ENCODE results near the gene ENTR1.

ENTR1 gene, protein sequence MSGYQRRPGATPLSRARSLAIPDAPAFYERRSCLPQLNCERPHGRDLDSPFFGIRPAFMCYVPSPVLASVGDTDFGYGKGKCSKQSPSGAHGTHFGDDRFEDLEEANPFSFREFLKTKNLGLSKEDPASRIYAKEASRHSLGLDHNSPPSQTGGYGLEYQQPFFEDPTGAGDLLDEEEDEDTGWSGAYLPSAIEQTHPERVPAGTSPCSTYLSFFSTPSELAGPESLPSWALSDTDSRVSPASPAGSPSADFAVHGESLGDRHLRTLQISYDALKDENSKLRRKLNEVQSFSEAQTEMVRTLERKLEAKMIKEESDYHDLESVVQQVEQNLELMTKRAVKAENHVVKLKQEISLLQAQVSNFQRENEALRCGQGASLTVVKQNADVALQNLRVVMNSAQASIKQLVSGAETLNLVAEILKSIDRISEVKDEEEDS

GRCh38 chr9:136410500-136411287, at the start of gene ENTR1, which contains the start of gene PMPCA:
Gene ENTR1 (minus strand): TSS chr9:136410614. CDS start chr9:136410397, 217 bp downstream.
Gene PMPCA (plus strand): TSS chr9:136410658. CDS start chr9:136410669, 11 bp downstream.
- DNase-seq, result peak; percentile 96 to 98 (median 98)

- DNase-seq, result no peak
Measured at GRCh38 chr9:136459425-136459824, 49.0 kb upstream of the ENTR1 start.

DNA sequence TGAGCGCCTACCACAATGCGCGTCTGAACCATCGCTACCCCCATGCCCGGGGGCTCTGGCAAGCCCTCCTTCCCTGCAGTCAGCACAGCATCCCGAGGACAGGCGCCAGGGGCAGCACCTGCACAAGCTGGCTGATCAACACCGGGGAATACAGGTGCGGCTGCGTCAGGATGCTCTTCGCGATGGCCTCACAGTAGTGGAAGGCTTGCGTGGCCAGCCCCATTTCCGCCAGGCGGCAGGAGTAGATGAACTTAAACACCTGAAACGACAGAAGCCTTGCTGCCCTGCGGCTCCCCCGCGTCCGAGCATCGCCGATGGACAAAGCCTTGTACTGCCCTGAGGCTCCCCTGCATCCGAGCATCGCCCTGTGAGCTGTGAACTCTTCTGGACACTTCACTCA, 46.9 kb upstream of the ENTR1 start:
- no peak for DNase-seq

GRCh38 chr9:136456258-136456657, 45.8 kb upstream of the ENTR1 start:
- no peak for DNase-seq

- no peak for DNase-seq
Measured at GRCh38 chr9:136455043-136456002, 44.9 kb upstream of the ENTR1 start.

DNA sequence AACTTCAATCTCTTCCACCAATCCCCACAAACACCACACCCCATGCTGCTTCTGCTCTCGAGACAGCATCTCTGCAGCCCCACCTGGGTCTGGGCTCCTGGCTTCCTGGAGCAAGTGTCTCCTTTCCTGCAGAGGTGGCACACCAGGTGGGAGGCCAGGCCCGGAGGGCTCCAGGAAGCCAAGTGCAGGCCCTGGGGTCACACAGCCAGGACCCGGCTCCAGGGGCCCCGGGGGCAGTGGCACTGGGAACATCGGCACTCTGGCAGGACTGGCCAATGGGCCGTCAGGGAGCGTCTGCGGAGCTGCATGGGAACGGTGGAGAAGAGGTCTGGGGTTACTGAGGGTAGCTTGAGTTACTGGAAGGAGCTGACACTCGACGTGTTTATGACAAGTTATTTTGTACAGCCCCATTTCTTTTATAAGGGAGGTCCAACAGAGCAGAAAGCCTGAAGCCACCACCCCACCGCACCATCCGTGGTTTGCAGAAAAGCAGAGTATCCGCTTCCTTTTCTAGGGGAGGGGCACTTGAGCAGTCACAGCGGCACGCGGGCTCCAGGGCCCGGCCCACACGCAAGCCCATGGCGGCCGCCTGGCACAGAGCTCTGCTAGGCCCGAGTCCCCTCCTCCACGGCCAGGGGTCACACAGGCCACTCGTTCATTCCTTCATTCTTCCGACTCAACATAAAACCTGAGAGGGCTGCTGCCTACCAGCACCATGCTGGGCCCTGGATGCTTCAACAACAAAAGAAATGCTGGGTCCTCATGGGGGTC, 43.8 kb upstream of the ENTR1 start:
- DNase-seq, result no peak

DNA sequence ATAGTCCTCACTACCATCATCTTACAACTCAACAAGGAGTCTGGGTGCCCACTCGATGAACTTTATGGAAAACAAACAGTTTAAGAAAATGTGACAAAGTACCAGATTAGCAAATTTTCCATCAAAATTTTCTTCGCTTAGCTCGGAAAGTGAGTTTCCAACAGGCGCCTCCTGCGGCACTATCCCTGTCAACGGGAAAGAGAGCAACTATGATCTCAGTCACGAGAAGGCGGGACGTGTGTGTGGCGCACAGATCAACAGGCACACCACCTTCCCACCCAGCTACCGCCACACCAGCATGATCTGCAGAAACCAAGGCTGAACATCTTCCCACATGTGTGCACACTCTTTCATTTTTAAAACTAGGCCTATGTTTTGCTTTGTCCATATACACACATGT, 42.9 kb upstream of the ENTR1 start:
- no peak for DNase-seq

- DNase-seq, result no peak
Measured at GRCh38 chr9:136451221-136451877, 40.9 kb upstream of the ENTR1 start.

DNA sequence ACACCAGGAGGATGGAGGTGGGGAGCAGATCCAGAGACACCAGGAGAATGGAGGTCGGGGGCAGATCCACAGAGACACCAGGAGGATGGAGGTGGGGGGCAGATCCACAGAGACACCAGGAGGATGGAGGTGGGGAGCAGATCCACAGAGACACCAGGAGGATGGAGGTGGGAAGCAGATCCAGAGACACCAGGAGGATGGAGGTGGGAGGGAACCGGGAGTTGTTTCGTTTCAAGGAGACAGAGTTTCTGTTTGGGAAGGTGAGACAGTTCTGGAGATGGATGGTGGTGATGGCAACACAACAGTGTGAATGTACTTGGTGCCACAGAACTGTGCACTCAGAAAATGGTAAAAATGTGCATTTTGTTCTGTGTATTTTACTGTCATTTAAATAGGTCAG, 38.2 kb upstream of the ENTR1 start:
- no peak for DNase-seq

- DNase-seq, result no peak
Measured at GRCh38 chr9:136447173-136447778, 36.9 kb upstream of the ENTR1 start.

- DNase-seq, result no peak
Measured at GRCh38 chr9:136445799-136446198, 35.4 kb upstream of the ENTR1 start.

- no peak for DNase-seq
Measured at GRCh38 chr9:136444102-136444501, 33.7 kb upstream of the ENTR1 start.

DNA sequence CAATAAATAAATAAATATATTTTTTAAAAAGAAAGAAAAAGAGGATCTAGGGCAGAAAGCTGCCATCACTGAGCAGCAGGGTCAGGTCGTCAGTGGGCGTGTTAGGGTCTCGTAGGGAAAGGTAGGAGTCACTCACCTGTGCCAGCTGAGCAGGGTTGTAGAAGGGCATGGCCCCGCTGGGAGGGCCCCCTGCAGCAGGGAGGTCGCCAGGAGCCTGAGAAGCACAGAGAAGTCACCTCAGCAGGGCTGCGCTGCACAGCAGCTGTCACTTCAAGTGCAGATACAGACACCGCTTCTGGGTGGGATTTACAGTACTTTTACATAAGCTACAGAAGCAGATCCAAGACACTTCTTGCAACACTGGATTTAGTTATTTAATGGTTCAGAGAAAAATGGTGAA, 33.3 kb upstream of the ENTR1 start:
- no peak for DNase-seq

DNA sequence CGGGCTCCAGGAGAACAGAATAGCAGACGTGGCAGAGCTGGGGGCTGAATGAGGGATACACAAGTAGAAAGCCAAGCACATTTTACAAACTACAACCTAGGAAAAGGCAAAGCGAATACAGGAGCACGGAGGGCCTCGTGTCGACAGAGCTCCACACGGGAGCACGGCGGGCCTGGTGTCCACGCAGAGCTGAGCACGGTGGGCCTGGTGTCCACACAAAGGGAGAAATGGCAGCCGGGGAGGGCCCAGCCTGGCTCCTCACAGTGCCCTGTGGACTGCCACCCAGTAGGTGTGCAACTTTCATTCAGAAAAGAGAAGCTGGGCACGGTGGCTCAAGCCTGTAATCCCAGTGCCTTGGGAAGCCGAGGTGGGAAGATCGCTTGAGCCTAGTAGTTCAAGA, 32.7 kb upstream of the ENTR1 start:
- no peak for DNase-seq

GRCh38 chr9:136442265-136442664, 31.9 kb upstream of the ENTR1 start:
- DNase-seq, result no peak

- DNase-seq, result no peak
Measured at GRCh38 chr9:136441681-136442245, 31.3 kb upstream of the ENTR1 start.

DNA sequence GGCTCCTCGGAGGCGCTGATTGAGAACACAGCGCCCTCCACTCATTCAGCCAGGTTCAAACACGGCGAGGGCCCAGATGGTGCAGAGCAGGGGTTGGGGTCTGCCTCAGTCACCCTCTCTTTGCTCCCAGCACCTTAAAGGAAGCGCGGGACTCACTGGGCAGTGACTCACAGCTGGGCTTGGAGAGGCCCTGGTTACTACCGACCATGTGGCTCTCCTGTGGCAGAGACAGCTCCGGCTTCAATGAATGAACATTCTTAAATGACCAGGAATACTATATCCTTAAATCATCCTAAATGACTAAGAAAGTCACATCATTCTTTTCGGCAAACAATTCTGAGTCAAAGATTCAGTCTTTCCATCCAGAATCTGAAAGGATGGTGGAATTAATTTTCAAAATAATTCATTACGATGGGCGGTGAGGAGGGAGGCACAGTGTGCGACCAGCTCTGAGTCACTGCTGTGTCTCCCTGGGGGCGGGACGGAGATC, 30.8 kb upstream of the ENTR1 start:
- no peak for DNase-seq

- peak; percentile 75 to 94 (median 86) for DNase-seq
Measured at GRCh38 chr9:136439481-136440408, 29.3 kb upstream of the ENTR1 start, which contains the start of gene INPP5E. Gene INPP5E (minus strand): TSS chr9:136439845. CDS start chr9:136439419, 426 bp downstream.

Data from suppressor macrophage treated with lipopolysaccharide for 1 hour (primary cell).